HCT116 (cell line): Measurements from ENCODE around the gene RRAGD. TPM values are rescaled to one million over a fixed set of nuclear protein-coding genes. Genes with fewer than 3 reads are reported as not detected.

Source experiments
- ATAC-seq: fragments of 200-7000 bp; cut with Tn5 transposase; 2 replicates; pipeline ENCODE4 v1.9.1; 2020; ENCODE audit warnings: mild to moderate bottlenecking, moderate library complexity
- BruUV-seq: library from RNA; stranded (reverse); fragments of 400-500 nt; replicated peaks from 2 replicates; lab custom pipeline; 2021; lab: Mats Ljungman, UMichigan
- CTCF ChIA-PET: fragments of 300-600 bp; sonication (Branson Sonifier 250); formaldehyde crosslinking; loops from one replicate; lab custom pipeline; 2021; ENCODE audit warnings: antibody characterized with exemption; lab: Charles Lee
- POLR2A ChIA-PET: fragments of 300-600, 350-600 bp; sonication (Branson Sonifier 250); formaldehyde crosslinking; loops from one replicate; lab custom pipeline; 2021; ENCODE audit warnings: antibody characterized with exemption; lab: Charles Lee
- RAD21 ChIA-PET, 2 experiments: fragments of 300-600 bp; sonication (Branson Sonifier 250); formaldehyde crosslinking; loops; one replicate each; lab custom pipeline; 2023; ENCODE audit warnings: low total read pairs in 2 of 2; ENCODE audit not compliant: uncharacterized antibody in 2 of 2, unreplicated experiment in 2 of 2, low non-redundant PET in 1 of 2; lab: Charles Lee
- DNase-seq: peaks from one replicate; pipeline ENCODE4 v3.0.0-alpha.2; 2010; ENCODE audit warnings: low read depth, low spot score
- H2AFZ ChIP-seq: fragments of 200-600 bp; shearing (Covaris generic), sonication (generic); 2 replicates; pipeline ENCODE4 v1.6.1; 2017; ENCODE audit warnings: low read depth, mixed run types, mixed read lengths, antibody characterized with exemption, low read length; ENCODE audit not compliant: poor library complexity, severe bottlenecking
- H3K27ac ChIP-seq: 2 replicates; pipeline ENCODE4 v1.5.1; 2012; ENCODE audit warnings: low read depth, low read length
- H3K27me3 ChIP-seq: fragments of 200-600 bp; sonication (generic); 2 replicates; pipeline ENCODE4 v1.6.1; 2016; ENCODE audit warnings: mixed run types, low read length, mixed read lengths; ENCODE audit not compliant: insufficient read depth
- H3K36me3 ChIP-seq, 2 experiments: fragments of 200-500 bp in 1 of 2; fragments of 200-600 bp in 1 of 2; sonication (Bioruptor generic) in 1 of 2; sonication (generic) in 1 of 2; 2 replicates each; pipeline versions ENCODE4 v1.5.1 to v1.6.1; 2014 to 2016; ENCODE audit warnings: low read length in 2 of 2, inconsistent platforms in 1 of 2, mixed read lengths in 1 of 2, mixed run types in 1 of 2; ENCODE audit not compliant: insufficient read depth in 2 of 2, control insufficient read depth in 1 of 2
- H3K4me1 ChIP-seq, 2 experiments: fragments of 200-600 bp in 1 of 2; sonication (generic) in 1 of 2; 2 replicates each; pipeline versions ENCODE4 v1.5.1 to v1.6.1; 2012 to 2017; ENCODE audit warnings: low read length in 2 of 2, inconsistent platforms in 1 of 2, mild to moderate bottlenecking in 1 of 2, mixed read lengths in 1 of 2, mixed run types in 1 of 2, moderate library complexity in 1 of 2; ENCODE audit not compliant: insufficient read depth in 2 of 2, control insufficient read depth in 1 of 2
- H3K4me2 ChIP-seq: fragments of 200-600 bp; sonication (generic); 2 replicates; pipeline ENCODE4 v1.6.1; 2017; ENCODE audit warnings: mixed run types, low read length, mixed read lengths
- H3K4me3 ChIP-seq, 2 experiments: fragments of 200-600 bp in 1 of 2; sonication (generic) in 1 of 2; replicated peaks in 1 of 2; 2 replicates each; pipeline ENCODE4 v1.5.1; 2011 to 2016; ENCODE audit warnings: low read length in 2 of 2, control low read depth in 1 of 2, low read depth in 1 of 2, mild to moderate bottlenecking in 1 of 2, mixed read lengths in 1 of 2, mixed run types in 1 of 2
- H3K79me2 ChIP-seq: fragments of 200-600 bp; sonication (generic); 2 replicates; pipeline ENCODE4 v1.6.1; 2017; ENCODE audit warnings: mild to moderate bottlenecking, mixed run types, low read length, moderate library complexity, mixed read lengths; ENCODE audit not compliant: insufficient read depth
- H3K9ac ChIP-seq: fragments of 200-600 bp; sonication (generic); 2 replicates; pipeline ENCODE4 v1.6.1; 2016; ENCODE audit warnings: low read length, mixed read lengths
- H3K9me2 ChIP-seq: fragments of 200-600 bp; sonication (generic), shearing (Covaris generic); 2 replicates; pipeline ENCODE4 v1.6.1; 2017; ENCODE audit warnings: mixed run types, mild to moderate bottlenecking, moderate library complexity; ENCODE audit not compliant: insufficient read depth
- H3K9me3 ChIP-seq, 2 experiments: fragments of 200-500 bp in 1 of 2; fragments of 200-600 bp in 1 of 2; sonication (Bioruptor generic) in 1 of 2; sonication (generic) in 1 of 2; 2 replicates each; pipeline ENCODE4 v1.6.1; 2014 to 2017; ENCODE audit warnings: low read length in 2 of 2, mixed read lengths in 2 of 2, inconsistent platforms in 1 of 2, low read depth in 1 of 2, mild to moderate bottlenecking in 1 of 2, mixed run types in 1 of 2, moderate library complexity in 1 of 2; ENCODE audit not compliant: control insufficient read depth in 1 of 2, insufficient read depth in 1 of 2
- H4K20me1 ChIP-seq: fragments of 200-600 bp; sonication (generic), shearing (Covaris generic); 2 replicates; pipeline ENCODE4 v1.6.1; 2017; ENCODE audit warnings: mixed run types, mild to moderate bottlenecking, moderate library complexity; ENCODE audit not compliant: insufficient read depth
- ATF3 ChIP-seq: IDR thresholded peaks from 2 replicates; pipeline ENCODE4 v1.6.1; 2012
- CEBPB ChIP-seq: IDR thresholded peaks from 2 replicates; pipeline ENCODE4 v1.6.1; 2012; ENCODE audit warnings: low read depth
- CTCF ChIP-seq, 3 experiments: fragments of 200-600 bp in 1 of 3; sonication (generic) in 1 of 3; IDR thresholded peaks in 2 of 3; conservative IDR thresholded peaks in 1 of 3; 2 replicates each; pipeline ENCODE4 v1.5.1; 2012 to 2017; ENCODE audit warnings: low read depth in 2 of 3, low read length in 2 of 3, antibody characterized with exemption in 1 of 3, borderline replicate concordance in 1 of 3, control low read depth in 1 of 3, mild to moderate bottlenecking in 1 of 3, mixed read lengths in 1 of 3, mixed run types in 1 of 3, moderate library complexity in 1 of 3; ENCODE audit not compliant: insufficient read depth in 1 of 3
- EGR1 ChIP-seq: IDR thresholded peaks from 2 replicates; pipeline ENCODE4 v1.6.1; 2012; ENCODE audit warnings: low read depth
- ELF1 ChIP-seq: IDR thresholded peaks from 2 replicates; pipeline ENCODE4 v1.6.1; 2012; ENCODE audit warnings: low read depth, borderline replicate concordance
- EZH2 ChIP-seq: fragments of 200-600 bp; sonication (generic); IDR thresholded peaks from 2 replicates; pipeline ENCODE4 v1.6.1; 2017; ENCODE audit warnings: antibody characterized with exemption, mixed run types
- EZH2phosphoT487 ChIP-seq: fragments of 200-600 bp; IDR thresholded peaks from 2 replicates; pipeline ENCODE4 v1.6.1; 2018; ENCODE audit warnings: antibody characterized with exemption, borderline replicate concordance
- JUND ChIP-seq: IDR thresholded peaks from 2 replicates; pipeline ENCODE4 v1.6.1; 2012
- MAX ChIP-seq: IDR thresholded peaks from 2 replicates; pipeline ENCODE4 v1.6.1; 2012
- POLR2A ChIP-seq: IDR thresholded peaks from 2 replicates; pipeline ENCODE4 v1.7.0; 2011; ENCODE audit warnings: borderline replicate concordance; ENCODE audit not compliant: insufficient read depth, insufficient read length; ENCODE audit errors: extremely low read depth
- RAD21 ChIP-seq: IDR thresholded peaks from 2 replicates; pipeline ENCODE4 v1.6.1; 2012; ENCODE audit warnings: low read depth, mild to moderate bottlenecking
- SIN3A ChIP-seq: IDR thresholded peaks from 2 replicates; pipeline ENCODE4 v1.6.1; 2012; ENCODE audit warnings: low read depth
- SP1 ChIP-seq: IDR thresholded peaks from 2 replicates; pipeline ENCODE4 v1.6.1; 2012; ENCODE audit warnings: low read depth
- SRF ChIP-seq: IDR thresholded peaks from 2 replicates; pipeline ENCODE4 v1.6.1; 2012; ENCODE audit warnings: low read depth
- TCF7L2 ChIP-seq: IDR thresholded peaks from 2 replicates; pipeline ENCODE4 v1.7.0; 2011; ENCODE audit warnings: borderline replicate concordance, inconsistent platforms; ENCODE audit not compliant: insufficient read depth, insufficient read length; ENCODE audit errors: extremely low read depth
- YY1 ChIP-seq: IDR thresholded peaks from 2 replicates; pipeline ENCODE4 v1.6.1; 2011; ENCODE audit warnings: low read length, low read depth, moderate library complexity, mild to moderate bottlenecking; ENCODE audit not compliant: insufficient replicate concordance; ENCODE audit errors: extremely low read depth
- ZFX ChIP-seq: fragments of 450-650 bp; IDR thresholded peaks from 2 replicates; pipeline ENCODE4 v1.6.1; 2017
- ZNF274 ChIP-seq: fragments of 200-500 bp; sonication (Bioruptor generic); IDR thresholded peaks from 2 replicates; pipeline ENCODE4 v1.6.1; 2014; ENCODE audit warnings: mild to moderate bottlenecking, low read depth, low read length, inconsistent platforms
- intact Hi-C: fragments of 100-400 bp; cut with micrococcal nuclease; formaldehyde crosslinking; loops from 2 replicates; pipeline ENCODE4 v1.10.0; 2022
- total RNA-seq: library from RNA; stranded (reverse); gene quantifications from one replicate; pipeline ENCODE4 v1.2.1, GENCODE V29; 2021; ENCODE audit not compliant: unreplicated experiment

The RRAGD gene
- total RNA-seq, 1 experiment from 2014 or later: 15.9 TPM

GRCh38 chr6:89346433-89346832 is 65.6 kb downstream of the RRAGD start:
- ATAC-seq: no peak
- TF ChIP-seq SIN3A (no peak), YY1 (no peak), MAX (no peak), POLR2A (no peak), SP1 (no peak), ATF3 (no peak), CTCF (IDR thresholded peaks at IDR 0.05 in 2 of 3, conservative IDR thresholded peaks at IDR 0.05 in 1 of 3; ENCODE audit: borderline replicate concordance in 1 of 3, insufficient read depth in 1 of 3, low read depth in 2 of 3, low read length in 2 of 3) (no peak), ZFX (no peak), EZH2 (no peak), EZH2phosphoT487 (no peak), JUND (no peak), ZNF274 (no peak), RAD21 (no peak), CEBPB (no peak), ELF1 (no peak), TCF7L2 (no peak), SRF (no peak), EGR1 (no peak)
- TF ChIP-seq, all 23 proteins: peak for 0
- CTCF ChIA-PET: interaction anchor here (0.7 kb wide), 1 partner anchor 22 kb away, joined by 3 read pairs; no protein-coding TSS in a partner anchor
- no peak overlapping the region for H3K4me3 ChIP-seq
- H3K4me1 ChIP-seq: peaks cover 8 to 11% of the 10 kb centered on the region in 2 experiments
- no peak overlapping the region for H2AFZ ChIP-seq
- 0 out of 2 replicates have a peak, but pooled peaks cover 4% of the 10 kb centered on the region for H4K20me1 ChIP-seq
- POLR2A ChIA-PET: no interaction called here
- RAD21 ChIA-PET: no interaction called here
- no peak for DNase-seq
- H3K27ac ChIP-seq: no peak overlapping the region
- H3K36me3 ChIP-seq: no peaks in the 10 kb centered on the region
- H3K9me3 ChIP-seq: no peaks in the 10 kb centered on the region
- no peaks in the 10 kb centered on the region for H3K27me3 ChIP-seq
- H3K9me2 ChIP-seq: no peaks in the 10 kb centered on the region
- no TSS peak for BruUV-seq
- H3K4me2 ChIP-seq: no peak overlapping the region
- H3K79me2 ChIP-seq: peaks cover 71% of the 10 kb centered on the region
- H3K9ac ChIP-seq: no peak overlapping the region
- intact Hi-C loops: no loop called here
